Measurements from ENCODE around the gene DGKH.
A peak's percentile ranks its signal among the peaks of the same experiment; 100 is the strongest.
"Not testable (repeated sequence)": the region's sequence is repeated elsewhere in the genome, so short reads cannot be mapped to it uniquely, and the experiment has no call there.

DGKH gene

GRCh38 chr13:42116225-42116624, 67.8 kb downstream of the DGKH start:
- DNase-seq (ENCODE audit: low read depth): no peak

GRCh38 chr13:42119041-42119440, 70.6 kb downstream of the DGKH start:
- no peak for DNase-seq (ENCODE audit: low read depth)

GRCh38 chr13:42119875-42120274, 71.4 kb downstream of the DGKH start:
- no peak for DNase-seq (ENCODE audit: low read depth)

- no peak for DNase-seq (ENCODE audit: low read depth)
Observed at GRCh38 chr13:42123600-42123999, 75.2 kb downstream of the DGKH start.

- DNase-seq (ENCODE audit: low read depth): no peak
Observed at GRCh38 chr13:42125046-42125445, 76.6 kb downstream of the DGKH start.

GRCh38 chr13:42127047-42127446, 78.6 kb downstream of the DGKH start:
- no peak for DNase-seq (ENCODE audit: low read depth)

- DNase-seq (ENCODE audit: low read depth): no peak
Observed at GRCh38 chr13:42129033-42129432, 80.6 kb downstream of the DGKH start.

- DNase-seq (ENCODE audit: low read depth): no peak
Observed at GRCh38 chr13:42136518-42136917, 88.1 kb downstream of the DGKH start.

GRCh38 chr13:42137856-42138537, 89.5 kb downstream of the DGKH start:
- DNase-seq (ENCODE audit: low read depth): peak; percentile 24

GRCh38 chr13:42140494-42140893, 92.0 kb downstream of the DGKH start:
- no peak for DNase-seq (ENCODE audit: low read depth)

- DNase-seq (ENCODE audit: low read depth): not testable (repeated sequence)
Observed at GRCh38 chr13:42141052-42141451, 92.6 kb downstream of the DGKH start.

- no peak for DNase-seq (ENCODE audit: low read depth)
Observed at GRCh38 chr13:42146359-42146758, 97.9 kb downstream of the DGKH start.

GRCh38 chr13:42148538-42148937, 100.1 kb downstream of the DGKH start:
- no peak for DNase-seq (ENCODE audit: low read depth)

GRCh38 chr13:42149136-42149535, 100.7 kb downstream of the DGKH start:
- DNase-seq (ENCODE audit: low read depth): no peak

GRCh38 chr13:42151781-42152180, 103.3 kb downstream of the DGKH start:
- no peak for DNase-seq (ENCODE audit: low read depth)

- DNase-seq (ENCODE audit: low read depth): no peak
Observed at GRCh38 chr13:42152495-42152894, 104.0 kb downstream of the DGKH start.

- DNase-seq (ENCODE audit: low read depth): no peak
Observed at GRCh38 chr13:42153199-42154113, 105.0 kb downstream of the DGKH start.

GRCh38 chr13:42155251-42155650, 106.8 kb downstream of the DGKH start:
- DNase-seq (ENCODE audit: low read depth): no peak

GRCh38 chr13:42163338-42163737, 114.9 kb downstream of the DGKH start:
- not testable (repeated sequence) for DNase-seq (ENCODE audit: low read depth)

- not testable (repeated sequence) for DNase-seq (ENCODE audit: low read depth)
Observed at GRCh38 chr13:42163910-42164309, 115.5 kb downstream of the DGKH start.

GRCh38 chr13:42164557-42165125, 116.2 kb downstream of the DGKH start:
- no peak for DNase-seq (ENCODE audit: low read depth)

- no peak for DNase-seq (ENCODE audit: low read depth)
Observed at GRCh38 chr13:42168496-42168895, 120.0 kb downstream of the DGKH start.

GRCh38 chr13:42170029-42170428, 121.6 kb downstream of the DGKH start:
- no peak for DNase-seq (ENCODE audit: low read depth)

Measured in non-pigmented ciliary epithelial cell (primary cell).